K562 (cell line): ENCODE data around the gene NCOA3. TPM values are rescaled to one million over a fixed set of nuclear protein-coding genes. Genes with fewer than 3 reads are reported as not detected.
A peak's percentile ranks its signal among the peaks of the same experiment; 100 is the strongest.

ENCODE experiments used
- DMBX1 ChIP-seq: fragments of 250-450 bp; sonication (Bioruptor Pico); IDR thresholded peaks from 2 replicates; pipeline ENCODE4 v1.8.0; 2022; ENCODE audit warnings: inconsistent platforms, mild to moderate bottlenecking, moderate library complexity, borderline replicate concordance
- HDAC2 ChIP-seq: fragments of 450-650 bp; IDR thresholded peaks from 2 replicates; pipeline ENCODE4 v1.6.1; 2016; ENCODE audit warnings: mild to moderate bottlenecking
- MECOM ChIP-seq: fragments of 250-450 bp; sonication (Bioruptor Pico); IDR thresholded peaks from 2 replicates; pipeline ENCODE4 v1.8.0; 2022; ENCODE audit warnings: inconsistent platforms
- MEF2D ChIP-seq: conservative IDR thresholded peaks from 2 replicates; pipeline ENCODE4 v1.6.1; 2016; ENCODE audit warnings: low read depth, missing genetic modification characterization, missing compliant biosample characterization
- PCBP1 ChIP-seq: fragments of 200-400 bp; formaldehyde crosslinking; IDR thresholded peaks from 2 replicates; pipeline ENCODE4 v1.6.1; 2018; ENCODE audit warnings: mild to moderate bottlenecking, low read depth, low read length; ENCODE audit not compliant: poor library complexity, severe bottlenecking
- PTRF ChIP-seq: fragments of 450-650 bp; IDR thresholded peaks from 2 replicates; pipeline ENCODE4 v1.6.1; 2016; ENCODE audit warnings: mild to moderate bottlenecking, missing genetic modification characterization, missing compliant biosample characterization
- TAF7 ChIP-seq: fragments of 450-650 bp; IDR thresholded peaks from 2 replicates; pipeline ENCODE4 v1.6.1; 2016; ENCODE audit warnings: missing genetic modification characterization, missing compliant biosample characterization
- THRAP3 ChIP-seq: fragments of 450-650 bp; IDR thresholded peaks from 2 replicates; pipeline ENCODE4 v1.6.1; 2016; ENCODE audit warnings: mild to moderate bottlenecking, inconsistent platforms, borderline replicate concordance
- ZBTB1 ChIP-seq: sonication (generic); formaldehyde crosslinking; IDR thresholded peaks from 2 replicates; pipeline ENCODE4 v1.8.1; 2023; ENCODE audit warnings: missing genetic modification reagents, low read depth, mild to moderate bottlenecking, borderline replicate concordance
- ZNF75A ChIP-seq: fragments of 450-650 bp; formaldehyde crosslinking; IDR thresholded peaks from 2 replicates; pipeline ENCODE4 v1.4.0; 2020; ENCODE audit warnings: mild to moderate bottlenecking
- ZNF766 ChIP-seq: fragments of 200-800 bp; sonication (Bioruptor generic); conservative IDR thresholded peaks from 2 replicates; pipeline ENCODE4 v1.6.1; 2016; ENCODE audit warnings: missing genetic modification characterization, missing compliant biosample characterization
- polyA plus RNA-seq, 8 experiments: library from polyadenylated mRNA; depleted of rRNA in 4 of 8; stranded (reverse) in 5 of 8; unstranded in 3 of 8; fragments of >200 nt; fragmentation: Nextera tagmentation in 2 of 8; fragmentation: Illumina TruSeq in 1 of 8; extraction: Ambion mirVana in 2 of 8; extraction: Trizol in 1 of 8; gene quantifications; 2 replicates each; pipeline versions ENCODE4 v1.2.1 to v1.2.3, GENCODE V29; 2011 to 2014; ENCODE audit warnings: inconsistent platforms in 1 of 8, missing spikeins in 1 of 8
- total RNA-seq, 7 experiments: library from RNA; depleted of rRNA in 6 of 7; stranded (reverse); fragments of >200 nt in 6 of 7; fragmentation: Illumina TruSeq in 2 of 7; extraction: Trizol in 2 of 7; gene quantifications; 2 replicates each; pipeline versions ENCODE4 v1.2.1 to v1.2.3, GENCODE V29; 2011 to 2021; ENCODE audit warnings: low replicate concordance in 1 of 7
- TF ChIP-seq, protein P1 (sequence below), 2 experiments: fragments of 450-650 bp; IDR thresholded peaks; 2 replicates each; pipeline ENCODE4 v1.6.1; 2016; ENCODE audit warnings: mild to moderate bottlenecking in 2 of 2, borderline replicate concordance in 1 of 2, low read depth in 1 of 2, moderate library complexity in 1 of 2
- TF ChIP-seq, protein P2 (sequence below): sonication (generic); formaldehyde crosslinking; IDR thresholded peaks from 2 replicates; pipeline ENCODE4 v1.9.0; 2022; ENCODE audit warnings: mild to moderate bottlenecking, missing genetic modification reagents
- TF ChIP-seq, protein P3 (sequence below), 3 experiments: fragments of 200-800 bp in 1 of 3; sonication (Bioruptor generic) in 1 of 3; sonication (generic) in 1 of 3; formaldehyde crosslinking in 1 of 3; IDR thresholded peaks; 2 replicates each; pipeline versions ENCODE4 v1.6.1 to v1.8.0; 2016 to 2022; ENCODE audit warnings: mild to moderate bottlenecking in 2 of 3, missing compliant biosample characterization in 2 of 3, missing genetic modification characterization in 2 of 3, missing genetic modification reagents in 1 of 3

Gene NCOA3
- total and polyA plus RNA-seq, 9 of the 15 experiments (the other 6 are each of a cell fraction or from before 2014, with no cell fraction given) = 3.2 to 24.3 (median 14.4) TPM

DNA sequence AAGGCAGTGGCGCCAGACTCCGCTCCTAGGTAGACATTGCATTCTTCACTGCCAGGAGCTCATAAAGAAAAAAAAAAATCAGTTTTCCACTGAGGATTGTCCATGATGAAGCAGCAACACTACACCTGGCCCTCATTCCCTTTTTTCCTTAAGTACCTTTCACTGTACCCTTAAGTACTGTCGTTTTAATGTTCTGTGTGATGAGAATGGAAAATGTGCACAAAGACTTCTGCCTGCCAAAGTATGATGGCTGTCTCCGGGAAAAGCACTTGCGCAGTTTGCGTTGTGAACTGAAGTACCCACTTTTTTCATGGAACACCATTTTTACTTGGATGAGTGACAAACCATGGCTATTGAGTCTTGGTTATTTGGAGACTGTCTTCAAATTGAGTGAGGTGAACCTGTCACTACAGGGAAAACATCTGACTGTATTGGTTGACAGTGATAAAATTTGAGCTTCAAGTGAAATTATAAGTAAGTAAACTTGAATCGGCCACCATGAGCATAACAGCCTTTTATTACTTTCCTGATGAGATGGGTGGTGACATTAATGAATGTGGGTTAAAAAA is 104.8 kb downstream of the NCOA3 start (continued):
- TF ChIP-seq, protein P1, sequence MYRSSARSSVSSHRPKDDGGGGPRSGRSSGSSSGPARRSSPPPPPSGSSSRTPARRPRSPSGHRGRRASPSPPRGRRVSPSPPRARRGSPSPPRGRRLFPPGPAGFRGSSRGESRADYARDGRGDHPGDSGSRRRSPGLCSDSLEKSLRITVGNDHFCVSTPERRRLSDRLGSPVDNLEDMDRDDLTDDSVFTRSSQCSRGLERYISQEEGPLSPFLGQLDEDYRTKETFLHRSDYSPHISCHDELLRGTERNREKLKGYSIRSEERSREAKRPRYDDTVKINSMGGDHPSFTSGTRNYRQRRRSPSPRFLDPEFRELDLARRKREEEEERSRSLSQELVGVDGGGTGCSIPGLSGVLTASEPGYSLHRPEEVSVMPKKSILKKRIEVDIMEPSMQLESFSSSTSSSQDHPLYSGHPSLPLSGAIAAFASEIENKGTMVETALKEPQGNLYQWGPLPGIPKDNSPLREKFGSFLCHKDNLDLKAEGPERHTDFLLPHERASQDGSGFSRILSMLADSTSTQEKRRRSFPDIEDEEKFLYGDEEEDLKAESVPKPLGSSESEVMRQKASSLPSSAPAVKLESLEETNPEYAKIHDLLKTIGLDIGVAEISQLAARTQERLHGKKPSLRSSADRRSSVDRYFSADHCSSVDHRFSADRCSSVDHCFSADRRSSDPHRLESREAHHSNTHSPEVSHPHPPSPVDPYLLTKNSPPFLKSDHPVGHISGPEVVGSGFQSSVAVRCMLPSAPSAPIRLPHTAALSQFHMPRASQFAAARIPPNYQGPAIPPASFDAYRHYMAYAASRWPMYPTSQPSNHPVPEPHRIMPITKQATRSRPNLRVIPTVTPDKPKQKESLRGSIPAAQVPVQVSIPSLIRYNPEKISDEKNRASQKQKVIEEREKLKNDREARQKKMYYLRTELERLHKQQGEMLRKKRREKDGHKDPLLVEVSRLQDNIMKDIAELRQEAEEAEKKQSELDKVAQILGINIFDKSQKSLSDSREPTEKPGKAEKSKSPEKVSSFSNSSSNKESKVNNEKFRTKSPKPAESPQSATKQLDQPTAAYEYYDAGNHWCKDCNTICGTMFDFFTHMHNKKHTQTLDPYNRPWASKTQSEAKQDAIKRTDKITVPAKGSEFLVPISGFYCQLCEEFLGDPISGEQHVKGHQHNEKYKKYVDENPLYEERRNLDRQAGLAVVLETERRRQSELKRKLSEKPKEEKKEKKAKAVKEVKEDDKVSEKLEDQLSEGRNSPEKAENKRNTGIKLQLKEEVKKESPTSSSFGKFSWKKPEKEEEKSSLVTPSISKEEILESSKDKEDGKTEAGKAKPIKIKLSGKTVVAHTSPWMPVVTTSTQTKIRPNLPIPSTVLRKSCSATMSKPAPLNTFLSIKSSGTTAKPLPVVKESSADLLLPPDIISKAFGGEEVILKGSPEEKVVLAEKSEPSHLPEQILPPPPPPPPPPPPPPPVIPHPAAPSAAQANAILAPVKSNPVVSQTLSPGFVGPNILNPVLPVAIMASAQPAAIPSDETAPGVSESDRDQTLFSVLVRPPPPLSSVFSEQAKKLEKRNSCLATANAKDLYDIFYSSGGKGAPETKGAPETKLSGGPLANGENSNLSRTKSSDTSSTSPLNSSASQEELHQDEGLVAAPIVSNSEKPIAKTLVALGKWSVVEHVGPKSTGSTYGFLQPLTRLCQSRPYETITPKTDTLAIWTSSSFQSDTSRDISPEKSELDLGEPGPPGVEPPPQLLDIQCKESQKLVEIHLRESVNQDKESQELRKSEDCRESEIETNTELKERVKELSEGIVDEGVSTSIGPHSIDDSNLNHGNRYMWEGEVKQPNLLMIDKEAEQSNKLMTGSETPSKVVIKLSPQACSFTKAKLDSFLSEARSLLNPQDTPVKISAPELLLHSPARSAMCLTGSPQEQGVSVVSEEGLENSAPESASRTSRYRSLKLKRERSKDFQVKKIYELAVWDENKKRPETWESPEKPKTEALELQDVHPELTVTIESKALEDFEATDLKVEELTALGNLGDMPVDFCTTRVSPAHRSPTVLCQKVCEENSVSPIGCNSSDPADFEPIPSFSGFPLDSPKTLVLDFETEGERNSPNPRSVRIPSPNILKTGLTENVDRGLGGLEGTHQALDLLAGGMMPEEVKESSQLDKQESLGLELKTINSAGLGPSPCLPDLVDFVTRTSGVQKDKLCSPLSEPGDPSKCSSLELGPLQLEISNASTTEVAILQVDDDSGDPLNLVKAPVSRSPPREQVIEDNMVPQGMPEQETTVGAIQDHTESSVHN (IDR thresholded peaks at IDR 0.05; ENCODE audit: borderline replicate concordance in 1 of 2, low read depth in 1 of 2) = peak in 1 of 2 experiments; percentile 72; a peak in 1 of 4 replicates
- TF ChIP-seq MECOM (CRISPR knock-in tag) (0 out of 2 replicates have a peak, but pooled peaks have one; percentile 9), ZBTB1 (no peak), PCBP1 (no peak), PTRF (tag) (0 out of 2 replicates have a peak, but pooled peaks have one; percentile 42), ZNF75A (no peak), DMBX1 (CRISPR knock-in tag) (peak; percentile 36; the same call in 1 of the 2 replicates), HDAC2 (no peak), MEF2D (tag) (0 out of 2 replicates have a peak, but pooled peaks have one; percentile 23), ZNF766 (CRISPR knock-in tag) (peak; percentile 2; the same call in 1 of the 2 replicates), THRAP3 (peak; percentile 13; the same call in 1 of the 2 replicates), TAF7 (tag) (0 out of 2 replicates have a peak, but pooled peaks have one; percentile 11)
- TF ChIP-seq, protein P2, sequence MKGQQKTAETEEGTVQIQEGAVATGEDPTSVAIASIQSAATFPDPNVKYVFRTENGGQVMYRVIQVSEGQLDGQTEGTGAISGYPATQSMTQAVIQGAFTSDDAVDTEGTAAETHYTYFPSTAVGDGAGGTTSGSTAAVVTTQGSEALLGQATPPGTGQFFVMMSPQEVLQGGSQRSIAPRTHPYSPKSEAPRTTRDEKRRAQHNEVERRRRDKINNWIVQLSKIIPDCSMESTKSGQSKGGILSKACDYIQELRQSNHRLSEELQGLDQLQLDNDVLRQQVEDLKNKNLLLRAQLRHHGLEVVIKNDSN (CRISPR knock-in tag) = no peak
- TF ChIP-seq, protein P3, sequence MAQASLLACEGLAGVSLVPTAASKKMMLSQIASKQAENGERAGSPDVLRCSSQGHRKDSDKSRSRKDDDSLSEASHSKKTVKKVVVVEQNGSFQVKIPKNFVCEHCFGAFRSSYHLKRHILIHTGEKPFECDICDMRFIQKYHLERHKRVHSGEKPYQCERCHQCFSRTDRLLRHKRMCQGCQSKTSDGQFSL (CRISPR knock-in tag; IDR thresholded peaks at IDR 0.05) = no peak
- TF ChIP-seq, protein P3 (tag; IDR thresholded peaks at IDR 0.05) = 0 out of 4 replicates have a peak, but pooled peaks of 1 of the 2 experiments have one; percentile 66
